Lung microvascular endothelial cell (primary cell): Measurements from ENCODE around the gene ANKRD42. TPM values are rescaled to one million over a fixed set of nuclear protein-coding genes. Genes with fewer than 3 reads are reported as not detected.
"Not testable (repeated sequence)": the region's sequence is repeated elsewhere in the genome, so short reads cannot be mapped to it uniquely, and the experiment has no call there.

ENCODE experiments used
- DNase-seq, 2 donors: peaks; one replicate each; pipeline versions ENCODE4 v3.0.0 to v3.0.0-alpha.2; 2010; ENCODE audit warnings: low read depth in 2 of 2
- total RNA-seq: library from RNA; depleted of rRNA; stranded (reverse); fragments of >200 nt; gene quantifications from 2 replicates; pipeline ENCODE4 v1.2.1, GENCODE V29; 2014

Gene ANKRD42
- total RNA-seq, 1 donor from 2014 or later: 3.0 TPM

GRCh38 chr11:83172551-83172950 lies 21.0 kb upstream of the ANKRD42 start:
- DNase-seq: no peak

DNA sequence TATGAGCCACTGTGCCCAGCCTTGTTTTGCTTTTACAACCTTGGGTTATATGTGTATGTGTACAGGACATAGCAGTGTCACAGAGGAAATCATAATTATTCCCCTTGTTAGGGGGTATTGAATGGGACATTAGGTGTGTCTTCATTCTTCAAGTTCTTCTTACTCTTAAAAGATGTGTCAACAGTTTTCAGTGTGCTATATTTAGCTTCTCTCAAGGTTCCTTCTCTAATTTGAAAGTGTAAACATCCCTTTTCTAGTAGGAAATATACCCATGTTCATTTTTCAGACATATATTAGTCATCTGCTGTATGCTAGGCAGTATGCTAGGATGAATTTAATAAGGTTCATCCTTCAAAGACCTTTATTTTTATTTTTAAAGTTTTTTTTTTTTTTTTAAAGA lies 19.5 kb upstream of the ANKRD42 start:
- no peak for DNase-seq

DNA sequence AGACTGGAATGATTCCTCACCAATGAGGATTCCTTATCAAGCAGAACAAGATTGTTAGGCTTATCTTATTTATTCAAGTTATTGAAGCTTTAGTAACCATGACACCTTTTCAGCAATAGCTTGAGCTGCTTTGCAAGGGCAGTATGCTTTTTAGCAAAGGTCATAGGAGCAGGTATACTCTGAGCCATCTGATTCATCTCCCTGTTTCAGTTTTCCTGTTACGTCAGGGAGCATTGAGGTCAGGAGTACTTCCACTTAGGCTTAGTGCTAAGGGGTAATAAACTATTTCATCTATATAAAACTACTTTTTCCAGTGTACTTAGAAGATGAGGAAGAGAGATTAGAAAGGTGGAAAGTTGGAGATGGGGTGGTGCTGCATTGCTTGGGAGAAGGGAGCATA lies 17.7 kb upstream of the ANKRD42 start:
- DNase-seq: peak; percentile 37 to 59

- DNase-seq: no peak
Measured at GRCh38 chr11:83181815-83182214, 11.7 kb upstream of the ANKRD42 start.

GRCh38 chr11:83185767-83186166 lies 7.7 kb upstream of the ANKRD42 start:
- no peak for DNase-seq

DNA sequence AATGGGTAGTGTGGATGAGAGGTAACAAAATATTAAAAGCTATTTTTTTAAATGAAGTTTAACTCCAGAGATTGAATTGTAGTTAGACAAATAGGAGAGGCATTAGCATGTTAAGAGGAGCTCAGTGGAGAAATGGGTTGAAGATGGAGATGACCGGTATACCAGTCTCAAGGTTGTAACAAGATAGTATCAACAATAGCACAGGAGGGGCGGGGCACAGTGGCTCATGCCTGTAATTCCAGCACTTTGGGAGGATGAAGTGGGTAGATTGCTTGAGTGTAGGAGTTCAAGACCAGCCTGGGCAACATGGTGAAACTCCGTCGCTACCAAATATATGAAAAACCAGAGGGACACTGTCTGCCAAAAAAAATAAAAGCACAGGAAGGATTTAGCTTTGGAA lies 6.0 kb upstream of the ANKRD42 start:
- no peak for DNase-seq

GRCh38 chr11:83191491-83191890 lies 2.0 kb upstream of the ANKRD42 start:
- no peak for DNase-seq

DNA sequence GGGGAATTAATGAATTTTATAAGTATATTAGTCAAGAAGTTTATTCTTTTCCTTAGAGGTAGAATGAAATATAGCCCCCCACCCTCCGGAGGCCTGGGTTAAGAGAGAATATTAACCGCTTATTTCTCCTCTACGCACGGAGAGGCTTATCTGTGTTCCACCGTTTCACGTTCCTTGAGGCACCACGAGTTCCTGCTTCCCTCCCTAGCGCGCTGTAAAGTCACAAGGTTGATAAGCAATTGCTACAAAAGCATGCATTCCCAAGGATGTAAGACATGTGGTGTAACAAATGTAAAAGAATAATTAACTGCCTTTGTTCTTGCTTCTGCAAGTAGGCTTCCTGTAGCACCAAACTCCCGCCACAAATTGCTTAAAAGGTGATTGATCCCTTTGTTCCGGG lies 1.5 kb upstream of the ANKRD42 start:
- DNase-seq: no peak

- DNase-seq: peak in 1 of 2 donors; percentile 27
Measured at GRCh38 chr11:83192606-83193245, 786 bp upstream of the ANKRD42 start.

DNA sequence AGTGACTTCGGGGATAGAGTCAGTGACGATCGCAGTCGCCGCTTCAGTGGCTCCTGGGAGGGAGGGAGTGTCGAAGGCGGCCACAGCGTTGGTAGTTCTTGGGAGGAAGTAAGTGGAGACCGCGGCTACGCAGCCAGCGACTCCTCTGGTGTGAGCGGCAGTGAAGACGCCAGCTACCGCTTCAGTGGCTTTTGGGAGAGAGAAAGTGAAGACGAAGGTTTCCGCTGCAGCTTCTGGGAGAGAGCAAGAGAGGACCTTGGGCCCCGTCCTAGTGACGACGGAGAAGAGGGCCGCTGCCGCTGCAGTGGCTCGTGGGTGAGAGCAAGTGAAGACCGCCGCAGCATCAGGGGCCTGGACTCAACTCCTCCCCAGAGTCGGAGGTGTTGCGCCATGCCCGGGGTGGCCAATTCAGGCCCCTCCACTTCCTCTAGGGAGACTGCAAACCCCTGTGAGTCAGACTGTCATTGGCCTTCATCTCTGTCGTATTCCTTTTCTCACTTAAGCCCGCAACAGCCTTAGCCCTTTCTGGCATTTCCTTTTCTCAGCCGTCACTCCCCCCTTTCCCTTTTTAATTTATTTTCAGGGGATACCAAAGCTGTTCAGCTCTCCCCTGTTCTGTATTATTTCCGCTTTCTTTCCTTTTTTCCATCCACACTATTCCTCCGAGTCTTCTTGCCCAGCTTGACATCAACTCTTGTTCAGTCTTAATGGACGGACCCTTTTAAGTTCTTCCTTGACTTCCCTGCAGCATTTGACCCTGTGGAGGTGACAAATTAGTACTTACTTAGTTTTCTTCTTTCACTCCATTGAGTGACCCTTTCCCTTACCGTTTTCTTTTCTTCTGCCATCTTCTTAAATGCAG lies 1.0 kb downstream of the ANKRD42 start:
- DNase-seq: peak; percentile 30 to 56

- DNase-seq: peak in 1 of 2 donors; percentile 4
Measured at GRCh38 chr11:83195143-83195466, 1.6 kb downstream of the ANKRD42 start.

GRCh38 chr11:83195649-83196048 lies 2.1 kb downstream of the ANKRD42 start:
- no peak for DNase-seq

DNA sequence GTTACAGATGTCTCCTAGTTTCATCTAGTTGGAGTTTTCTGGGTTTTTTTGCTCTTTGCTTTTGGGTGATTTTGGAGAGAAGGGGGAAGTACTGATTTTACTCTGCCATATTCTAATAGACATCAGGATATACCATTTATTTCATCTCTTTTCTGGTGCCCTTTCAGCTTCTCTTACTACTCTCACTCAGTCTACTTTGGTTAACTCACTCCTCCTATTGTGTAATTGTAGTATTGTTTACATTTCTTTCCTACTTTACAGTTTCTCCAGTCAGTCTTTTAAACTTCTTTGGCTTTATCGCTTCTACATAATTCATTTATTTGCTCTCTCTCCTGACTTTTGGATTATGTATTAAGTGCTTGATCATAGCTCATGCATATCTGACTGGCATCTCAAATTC lies 6.5 kb downstream of the ANKRD42 start:
- DNase-seq: no peak

GRCh38 chr11:83205608-83206185 lies 12.2 kb downstream of the ANKRD42 start:
- DNase-seq: no peak

- no peak for DNase-seq
Measured at GRCh38 chr11:83206221-83206620, 12.7 kb downstream of the ANKRD42 start.

DNA sequence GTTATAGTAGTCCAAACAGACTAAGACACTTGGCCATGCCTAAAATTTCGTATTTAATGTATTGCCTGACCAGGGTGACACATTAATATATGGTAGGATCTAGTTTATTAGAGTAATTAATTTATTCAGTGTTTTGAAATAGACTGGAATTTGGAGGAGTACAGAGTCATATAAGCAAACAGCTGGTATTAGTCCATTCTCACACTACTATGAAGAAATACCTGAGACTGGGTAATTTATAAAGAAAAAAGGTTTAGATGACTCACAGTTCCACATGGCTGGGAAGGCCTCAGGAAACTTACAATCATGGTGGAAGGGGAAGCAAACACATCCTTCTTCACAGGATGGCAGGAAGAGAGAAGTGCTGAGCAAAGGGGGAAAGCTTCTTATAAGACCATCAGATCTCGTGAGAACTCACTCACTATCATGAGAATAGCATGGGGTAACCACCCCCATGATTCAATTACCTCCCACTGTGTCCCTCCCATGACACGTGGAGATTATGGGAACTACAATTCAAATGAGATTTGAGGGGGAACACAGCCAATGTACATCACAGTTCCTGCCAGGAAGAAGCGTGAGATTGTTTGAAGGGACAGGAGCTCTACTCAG lies 13.4 kb downstream of the ANKRD42 start:
- DNase-seq: not testable (repeated sequence)

DNA sequence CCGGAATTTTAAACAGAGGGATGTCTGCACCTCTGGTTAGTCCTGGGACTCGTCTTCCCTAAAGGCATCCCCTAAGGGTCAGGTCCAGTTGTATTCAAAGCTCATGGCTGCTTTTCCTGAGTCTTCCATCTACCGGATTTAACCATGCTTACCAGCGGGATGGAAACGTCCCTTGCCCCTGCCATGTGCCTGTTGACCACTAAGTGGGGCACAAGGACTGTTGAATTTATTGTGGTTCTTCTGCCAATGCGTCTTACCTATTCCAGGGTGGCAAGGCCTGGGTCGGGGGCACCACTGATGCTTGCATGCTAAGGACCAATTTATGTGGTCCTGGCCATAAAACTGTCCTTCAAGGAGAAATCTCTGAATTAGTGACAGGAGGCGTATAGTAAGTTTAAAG lies 25.6 kb downstream of the ANKRD42 start:
- DNase-seq: peak in 1 of 2 donors; percentile 7

DNA sequence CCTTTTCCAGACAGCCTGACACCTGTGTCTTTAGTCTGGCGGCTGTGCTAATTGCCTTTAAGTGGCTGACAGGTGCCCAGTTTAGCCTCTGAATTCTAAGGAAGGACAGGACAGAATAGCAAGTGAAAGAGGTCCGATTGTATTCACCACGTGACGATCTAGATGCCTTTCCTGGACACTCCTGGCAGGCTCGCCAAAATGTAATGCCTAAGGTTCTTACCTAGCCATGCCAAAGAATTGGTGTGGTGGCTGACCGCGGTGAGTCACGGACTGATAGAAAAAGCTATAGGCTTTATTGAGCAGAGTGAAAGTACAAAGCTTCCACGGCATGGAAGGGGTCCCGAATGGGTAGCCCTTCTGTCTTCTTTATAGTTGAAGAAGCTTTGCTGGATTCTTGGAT lies 26.7 kb downstream of the ANKRD42 start:
- no peak for DNase-seq

DNA sequence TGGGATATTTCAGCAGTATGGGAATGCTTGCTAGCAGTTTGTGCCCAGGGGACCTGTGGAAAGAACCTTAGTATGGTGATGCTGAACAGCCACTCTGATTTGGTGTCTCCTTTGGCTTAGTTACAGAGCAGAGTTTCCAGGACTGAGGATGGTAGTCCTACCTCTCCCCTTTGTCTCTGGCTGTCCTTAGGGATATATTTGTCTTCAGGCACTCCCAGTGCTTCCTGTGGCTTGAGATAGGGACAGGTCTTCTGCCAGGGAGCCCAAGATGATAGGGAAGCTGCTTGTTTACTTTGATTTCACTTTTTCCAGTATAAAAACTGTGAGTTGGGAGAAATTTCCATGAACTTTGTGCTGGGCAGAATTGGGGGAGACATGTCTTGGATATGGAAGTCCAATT lies 28.2 kb downstream of the ANKRD42 start:
- DNase-seq: no peak

DNA sequence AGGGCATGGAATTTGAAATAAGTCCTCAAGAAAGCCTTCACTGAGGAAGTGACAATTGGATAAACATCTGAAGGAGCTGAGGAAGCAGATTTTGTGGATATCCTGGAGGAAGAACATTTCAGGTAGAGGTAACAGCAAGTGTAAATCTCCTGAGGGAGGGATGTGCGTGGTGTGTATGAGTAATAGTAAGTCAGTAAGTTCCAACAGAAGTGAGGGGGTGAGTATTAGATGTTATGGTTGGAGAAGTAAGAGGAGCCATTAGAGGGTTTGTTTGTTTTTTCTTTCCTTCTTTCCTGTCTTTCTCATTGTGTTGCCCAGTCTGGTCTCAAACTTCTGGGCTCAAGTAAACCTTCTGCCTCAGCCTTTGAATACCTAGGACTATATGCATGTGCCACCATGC lies 29.0 kb downstream of the ANKRD42 start:
- peak in 1 of 2 donors; percentile 2 for DNase-seq

DNA sequence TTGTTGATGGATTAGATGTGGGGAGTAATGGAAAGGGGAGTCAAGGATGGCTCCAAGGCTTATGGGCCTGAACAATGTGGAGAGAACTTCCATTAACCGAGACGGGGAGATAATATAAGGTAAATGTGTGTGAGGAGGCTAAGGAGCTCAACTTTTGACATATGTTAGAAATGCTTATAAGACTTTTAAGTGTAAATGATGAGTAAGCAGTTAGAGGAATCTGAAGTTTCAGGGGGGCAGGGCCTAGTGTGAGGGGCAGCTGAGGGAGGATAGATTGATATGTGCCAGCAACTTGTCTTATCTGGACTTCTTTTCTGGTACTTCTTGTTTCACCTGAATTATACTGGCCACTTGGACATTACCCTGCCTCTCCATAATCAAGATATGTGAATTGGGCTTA lies 29.9 kb downstream of the ANKRD42 start:
- DNase-seq: no peak

- no peak for DNase-seq
Measured at GRCh38 chr11:83235825-83236224, 42.3 kb downstream of the ANKRD42 start.
